ENCODE data around the gene ARL4D. TPM values are rescaled to one million over a fixed set of nuclear protein-coding genes. Genes with fewer than 3 reads are reported as not detected.
"Not testable (repeated sequence)": the region's sequence is repeated elsewhere in the genome, so short reads cannot be mapped to it uniquely, and the experiment has no call there.

Gene ARL4D
- total and polyA plus RNA-seq, 2 experiments from 2014 or later = 23.0 to 49.4 TPM

DNA sequence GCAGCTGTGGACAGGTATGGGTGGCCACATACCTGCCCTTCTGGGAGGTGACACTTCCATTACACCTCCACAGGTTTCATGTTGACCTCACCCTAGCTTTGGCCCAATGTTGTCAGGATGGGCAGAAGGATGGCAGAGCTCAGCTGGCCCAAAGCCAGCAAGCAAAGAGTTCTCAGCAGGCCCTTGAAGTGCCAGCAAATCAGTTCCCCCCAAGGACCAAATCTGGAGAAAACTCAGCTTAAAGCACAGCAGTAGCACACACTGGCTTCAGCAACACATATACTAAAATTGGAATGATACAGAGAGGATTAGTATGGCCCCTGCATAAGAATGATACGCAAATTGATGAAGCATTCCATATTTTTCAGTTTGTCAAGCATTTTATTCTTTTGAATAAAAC is 13.4 kb downstream of the ARL4D start:
- no peak for TF ChIP-seq EZH2 (IDR thresholded peaks at IDR 0.05; ENCODE audit: insufficient read depth, poor library complexity, severe bottlenecking)
- TF ChIP-seq EZH2phosphoT487 (IDR thresholded peaks at IDR 0.05; ENCODE audit: insufficient read depth, low read depth) = no peak
- Histone ChIP-seq H2AFZ (no peak overlapping the region), H3K4me2 (ENCODE audit: unreplicated experiment) (no peak overlapping the region), H3K4me1 (ENCODE audit: insufficient read depth) (peaks cover 41% of the 10 kb centered on the region), H3K27ac (no peak overlapping the region), H3K36me3 (ENCODE audit: low read depth) (no peaks in the 10 kb centered on the region), H3K9me2 (ENCODE audit: insufficient read depth) (no peaks in the 10 kb centered on the region), H3K9me3 (ENCODE audit: low read depth) (no peaks in the 10 kb centered on the region), H3K79me2 (ENCODE audit: insufficient read depth) (no peaks in the 10 kb centered on the region), H3K4me3 (no peak overlapping the region), H4K20me1 (ENCODE audit: insufficient read depth) (no peaks in the 10 kb centered on the region), H3K27me3 (replicated peaks; ENCODE audit: insufficient read depth) (no peaks in the 10 kb centered on the region), H3F3A (ENCODE audit: insufficient read depth) (peaks cover 13% of the 10 kb centered on the region), H3K9ac (no peak overlapping the region)
- in situ Hi-C loops (cut with MboI) = no loop called here
- DNase-seq = no peak
- 95% methylated on average over 1 of the region's 1 CpG for WGBS, 2 experiments (ENCODE audit: low coverage in 1 of 2, low lambda C conversion rate in 2 of 2, missing lambda C conversion rate in 2 of 2)

DNA sequence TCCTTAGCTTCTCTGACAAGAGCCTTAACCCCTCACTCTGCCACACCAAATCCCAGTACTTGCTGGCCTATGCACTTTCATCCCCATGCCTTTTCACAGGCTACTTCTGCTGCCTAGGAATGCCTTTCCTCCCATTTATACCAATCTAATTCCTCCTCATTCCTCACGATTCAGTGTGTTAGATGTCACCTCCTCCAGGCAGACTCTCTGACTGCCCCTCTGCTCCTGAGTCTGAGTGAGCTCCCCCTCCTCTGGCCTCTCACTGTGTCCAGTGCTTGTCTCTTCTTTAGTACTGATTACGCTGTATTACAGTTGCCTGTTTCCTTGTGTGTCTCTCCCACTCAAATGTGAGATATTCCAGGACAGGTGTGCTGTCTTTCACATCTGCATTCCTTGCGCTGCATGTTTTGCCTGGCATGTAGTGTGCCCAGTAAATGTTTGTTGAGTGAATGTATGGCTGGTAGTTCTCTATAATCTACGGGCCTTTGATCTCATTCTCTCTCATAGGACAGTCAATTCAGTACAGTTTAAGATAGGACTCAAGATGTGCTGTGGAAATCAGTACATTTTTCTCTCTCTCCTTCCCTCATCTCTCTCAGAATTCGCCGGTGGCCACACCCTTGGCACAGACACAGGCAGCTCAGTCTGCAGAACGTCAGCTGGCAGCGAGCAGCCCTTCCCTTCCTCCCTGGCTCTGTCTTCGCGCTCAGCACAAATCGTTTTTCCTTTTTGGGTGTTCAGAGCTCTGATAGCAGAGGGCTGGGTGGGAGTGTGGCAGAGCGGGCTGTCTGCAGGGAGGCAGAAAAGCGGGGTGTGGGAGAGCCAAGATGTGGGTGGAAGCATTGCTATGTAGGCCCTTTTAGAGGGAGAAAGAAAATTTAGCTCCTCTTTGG is 18.5 kb downstream of the ARL4D start:
- Histone ChIP-seq H3K9me2 (ENCODE audit: insufficient read depth) (no peaks in the 10 kb centered on the region), H3F3A (ENCODE audit: insufficient read depth) (peaks cover 39% of the 10 kb centered on the region), H3K4me2 (ENCODE audit: unreplicated experiment) (peak overlapping the region; percentile 70), H3K27me3 (replicated peaks; ENCODE audit: insufficient read depth) (no peaks in the 10 kb centered on the region), H3K27ac (peak overlapping the region; percentile 91), H3K9ac (peak overlapping the region; percentile 74), H2AFZ (peak overlapping the region; percentile 82), H4K20me1 (ENCODE audit: insufficient read depth) (no peaks in the 10 kb centered on the region), H3K4me3 (peak overlapping the region; percentile 25; the same call in 1 of the 2 replicates), H3K36me3 (ENCODE audit: low read depth) (no peaks in the 10 kb centered on the region), H3K4me1 (ENCODE audit: insufficient read depth) (peaks cover 32% of the 10 kb centered on the region), H3K9me3 (ENCODE audit: low read depth) (no peaks in the 10 kb centered on the region), H3K79me2 (ENCODE audit: insufficient read depth) (no peaks in the 10 kb centered on the region)
- TF ChIP-seq EZH2 (IDR thresholded peaks at IDR 0.05; ENCODE audit: insufficient read depth, poor library complexity, severe bottlenecking) = no peak
- TF ChIP-seq EZH2phosphoT487 (IDR thresholded peaks at IDR 0.05; ENCODE audit: insufficient read depth, low read depth) = no peak
- WGBS, 2 experiments (ENCODE audit: low coverage in 1 of 2, low lambda C conversion rate in 2 of 2, missing lambda C conversion rate in 2 of 2) = 24 to 27% methylated on average over 13 of the region's 13 CpGs
- in situ Hi-C loops (cut with MboI) = no loop called here
- peak; percentile 86 for DNase-seq

DNA sequence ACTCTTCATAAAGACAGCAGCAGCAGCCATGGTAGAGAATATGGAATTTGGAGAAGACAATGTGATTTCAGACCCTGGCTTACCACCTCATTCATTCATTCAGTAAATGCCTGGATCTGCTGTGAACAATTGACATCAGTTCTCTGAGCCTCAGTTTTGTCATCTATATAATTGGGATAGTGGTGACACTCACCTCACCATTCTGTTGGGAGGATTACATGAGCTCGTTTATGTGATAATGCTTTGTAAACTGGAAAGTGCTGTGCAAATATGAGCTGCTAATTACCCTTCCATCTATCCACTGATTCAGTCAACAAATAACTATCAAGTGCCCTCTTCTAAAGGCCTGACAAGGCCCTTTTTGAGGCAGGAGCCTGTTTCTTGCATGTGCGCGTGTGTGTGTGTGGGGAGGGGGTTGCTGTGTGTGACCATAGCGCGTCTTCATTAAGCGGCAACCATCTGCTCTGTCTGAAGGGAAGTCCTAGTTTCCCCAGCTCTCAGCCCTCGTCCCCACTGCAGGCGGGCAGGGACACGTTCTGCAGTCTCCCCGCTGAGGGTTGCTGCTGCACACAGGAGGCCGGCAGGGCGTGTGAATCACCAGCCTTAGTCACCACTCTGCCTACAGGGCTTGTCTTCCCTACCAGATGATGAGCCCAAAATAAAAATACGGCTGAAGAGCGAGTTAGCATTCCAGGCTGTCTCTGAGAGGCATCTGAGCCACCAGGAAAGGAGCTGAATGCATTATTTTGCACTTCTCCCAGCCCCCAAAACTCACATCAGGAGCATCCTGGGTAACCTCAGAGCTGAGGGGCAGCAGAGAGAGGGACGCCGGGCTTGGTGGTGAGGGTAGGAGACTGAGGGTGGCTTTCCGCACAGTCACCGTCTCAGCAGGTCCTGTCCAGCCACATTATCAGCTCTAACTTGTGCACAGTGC is 19.9 kb downstream of the ARL4D start:
- Histone ChIP-seq H3K4me1 (ENCODE audit: insufficient read depth) (peaks cover 32% of the 10 kb centered on the region), H3K4me2 (ENCODE audit: unreplicated experiment) (peak overlapping the region; percentile 92), H3K27ac (peak overlapping the region; percentile 91), H3F3A (ENCODE audit: insufficient read depth) (peaks cover 39% of the 10 kb centered on the region), H4K20me1 (ENCODE audit: insufficient read depth) (no peaks in the 10 kb centered on the region), H3K4me3 (peak overlapping the region; percentile 63), H2AFZ (peak overlapping the region; percentile 82), H3K27me3 (replicated peaks; ENCODE audit: insufficient read depth) (no peaks in the 10 kb centered on the region), H3K9me2 (ENCODE audit: insufficient read depth) (no peaks in the 10 kb centered on the region), H3K9me3 (ENCODE audit: low read depth) (no peaks in the 10 kb centered on the region), H3K36me3 (ENCODE audit: low read depth) (no peaks in the 10 kb centered on the region), H3K9ac (peak overlapping the region; percentile 74), H3K79me2 (ENCODE audit: insufficient read depth) (no peaks in the 10 kb centered on the region)
- in situ Hi-C loops (cut with MboI) = no loop called here
- peak; percentile 97 for DNase-seq
- TF ChIP-seq EZH2 (IDR thresholded peaks at IDR 0.05; ENCODE audit: insufficient read depth, poor library complexity, severe bottlenecking) (no peak), EZH2phosphoT487 (IDR thresholded peaks at IDR 0.05; ENCODE audit: insufficient read depth, low read depth) (no peak)
- 6 to 9% methylated on average over 18 of the region's 18 CpGs for WGBS, 2 experiments (ENCODE audit: low coverage in 1 of 2, low lambda C conversion rate in 2 of 2, missing lambda C conversion rate in 2 of 2)

DNA sequence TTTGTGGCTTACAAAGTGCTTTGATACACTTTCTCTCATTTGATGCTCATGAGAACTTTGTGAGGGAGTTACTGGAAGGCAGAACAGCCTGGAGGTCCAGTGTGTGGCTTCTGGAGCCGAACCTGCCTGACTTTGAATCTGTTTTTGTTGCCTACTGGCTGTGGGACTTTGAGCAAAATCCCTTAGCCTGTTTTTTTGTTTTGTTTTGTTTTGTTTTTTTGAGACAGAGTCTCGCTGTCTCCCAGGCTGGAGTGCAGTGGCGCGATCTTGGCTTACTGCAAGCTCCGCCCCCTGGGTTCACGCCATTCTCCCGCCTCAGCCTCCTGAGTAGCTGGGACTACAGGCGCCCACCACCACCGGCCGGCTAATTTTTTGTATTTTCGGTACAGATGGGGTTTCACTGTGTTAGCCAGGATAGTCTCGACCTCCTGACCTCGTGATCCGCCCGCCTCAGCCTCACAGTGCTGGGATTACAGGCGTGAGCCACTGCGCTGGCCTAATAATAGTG is 20.6 kb downstream of the ARL4D start:
- H3K9me3 ChIP-seq (ENCODE audit: low read depth); H3K79me2 ChIP-seq (ENCODE audit: insufficient read depth); DNase-seq; in situ Hi-C loops (cut with MboI); H3K27me3 ChIP-seq (replicated peaks; ENCODE audit: insufficient read depth); H4K20me1 ChIP-seq (ENCODE audit: insufficient read depth); H3K36me3 ChIP-seq (ENCODE audit: low read depth); H3K9me2 ChIP-seq (ENCODE audit: insufficient read depth): not testable (repeated sequence)
- Histone ChIP-seq H3K4me3 (peak overlapping the region; percentile 63), H3K9ac (peak overlapping the region; percentile 74), H2AFZ (peak overlapping the region; percentile 82), H3K4me2 (ENCODE audit: unreplicated experiment) (peak overlapping the region; percentile 92), H3K4me1 (ENCODE audit: insufficient read depth) (peaks cover 32% of the 10 kb centered on the region), H3K27ac (peak overlapping the region; percentile 91), H3F3A (ENCODE audit: insufficient read depth) (peaks cover 39% of the 10 kb centered on the region)
- 87% methylated on average over 16 to 17 of the region's 17 CpGs for WGBS, 2 experiments (ENCODE audit: low coverage in 1 of 2, low lambda C conversion rate in 2 of 2, missing lambda C conversion rate in 2 of 2)
